HUDEP-2 (cell line): ENCODE results near the gene JUN.
"Not testable (repeated sequence)": the region's sequence is repeated elsewhere in the genome, so short reads cannot be mapped to it uniquely, and the experiment has no call there.

Source experiments
- DNase-seq, 76 experiments: peaks; one replicate each; lab custom pipeline; 2025; ENCODE audit not compliant: unreplicated experiment in 76 of 76; lab: John Stamatoyannopoulos, UW

Gene JUN

DNA sequence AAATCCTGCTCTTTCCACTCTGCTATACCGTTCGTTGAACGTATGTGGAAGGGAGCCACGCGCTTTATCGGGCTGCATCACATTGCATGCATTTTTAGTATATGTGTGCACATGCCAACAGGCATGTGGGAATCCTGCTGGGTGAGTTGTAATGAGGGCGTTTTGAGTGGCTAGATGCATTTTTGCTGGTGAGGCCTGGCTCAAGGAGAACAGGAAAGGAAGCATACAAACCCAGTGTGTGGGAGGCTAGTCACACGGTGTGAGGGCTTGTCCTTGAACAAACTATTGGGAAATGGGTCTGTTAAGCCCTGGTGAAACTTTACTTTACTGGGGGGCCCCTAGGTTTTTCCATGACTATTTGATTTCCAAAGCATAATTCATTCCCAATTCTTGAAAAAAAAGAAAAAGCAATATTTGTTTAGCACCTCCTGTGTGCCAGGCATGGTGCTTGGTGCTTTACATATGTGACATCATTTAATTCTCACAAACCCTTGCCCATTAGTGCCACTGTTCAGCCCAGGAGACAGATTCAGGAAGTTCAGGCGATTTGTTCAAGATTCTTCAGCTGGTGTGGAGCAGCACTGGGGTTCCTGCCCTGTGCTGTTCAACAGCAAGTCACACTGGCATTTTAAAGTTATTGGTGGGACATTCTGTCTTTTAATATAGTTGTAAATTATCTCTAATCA, 25.6 kb upstream of the JUN start:
- DNase-seq = no peak

- DNase-seq = no peak
These were observed 24.2 kb upstream of the JUN start for GRCh38 chr1:58808077-58808476.

GRCh38 chr1:58805716-58806571, 22.1 kb upstream of the JUN start:
- no peak for DNase-seq

GRCh38 chr1:58804853-58805565, 21.2 kb upstream of the JUN start:
- no peak for DNase-seq

DNA sequence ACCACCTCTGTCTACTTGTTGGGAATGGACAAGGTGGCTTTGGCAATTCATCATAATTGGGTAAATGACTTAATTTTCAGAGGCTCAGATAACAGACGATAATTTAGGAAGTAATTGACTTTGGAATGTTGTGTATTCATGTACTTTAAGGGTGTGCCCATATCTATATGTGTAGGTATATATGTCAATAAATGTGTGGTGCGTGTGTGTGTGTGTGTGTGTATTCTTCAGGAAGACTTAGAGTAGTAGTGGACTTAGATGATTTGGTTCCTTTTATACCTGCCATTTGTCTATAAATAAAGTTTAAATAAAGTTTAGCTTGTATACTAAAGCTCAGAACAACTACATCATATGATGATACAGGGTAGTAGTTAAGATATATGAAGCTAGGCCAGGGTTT, 20.0 kb upstream of the JUN start:
- DNase-seq = no peak

DNA sequence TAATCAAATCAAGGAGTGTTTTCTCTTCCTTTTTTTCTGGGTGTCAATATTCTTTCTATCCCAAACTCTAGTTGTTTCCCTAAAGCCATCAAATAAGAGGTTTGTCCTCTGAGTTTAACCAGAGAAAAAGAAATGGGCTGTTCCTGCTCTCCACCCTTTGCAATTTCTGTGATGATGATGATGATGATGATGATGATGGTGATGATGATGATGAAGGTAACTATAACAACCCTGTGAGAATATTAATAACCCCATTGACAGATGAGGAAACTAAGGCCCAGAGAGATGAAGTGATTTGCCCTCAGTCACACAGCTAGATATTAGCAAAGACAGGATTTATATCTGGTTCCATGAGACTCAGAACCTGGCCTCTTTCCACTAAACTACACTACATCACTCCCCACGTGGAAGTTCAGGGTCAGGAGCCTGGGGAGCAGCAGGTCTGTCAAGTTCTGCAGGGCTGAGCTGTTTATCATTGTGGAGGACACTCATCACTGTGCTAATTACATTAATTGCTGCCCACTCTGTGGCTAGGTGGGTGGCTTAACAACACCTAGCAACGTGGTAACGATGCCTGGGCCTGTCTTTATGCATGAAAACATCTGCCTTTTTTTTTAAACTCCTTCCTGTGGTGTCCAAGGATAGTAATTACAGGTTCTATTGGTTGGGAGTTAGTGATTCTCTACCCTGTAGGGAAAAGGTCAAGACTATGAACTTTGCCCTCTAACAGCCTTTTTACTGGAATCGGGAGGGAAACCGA, 19.0 kb upstream of the JUN start:
- no peak for DNase-seq

DNA sequence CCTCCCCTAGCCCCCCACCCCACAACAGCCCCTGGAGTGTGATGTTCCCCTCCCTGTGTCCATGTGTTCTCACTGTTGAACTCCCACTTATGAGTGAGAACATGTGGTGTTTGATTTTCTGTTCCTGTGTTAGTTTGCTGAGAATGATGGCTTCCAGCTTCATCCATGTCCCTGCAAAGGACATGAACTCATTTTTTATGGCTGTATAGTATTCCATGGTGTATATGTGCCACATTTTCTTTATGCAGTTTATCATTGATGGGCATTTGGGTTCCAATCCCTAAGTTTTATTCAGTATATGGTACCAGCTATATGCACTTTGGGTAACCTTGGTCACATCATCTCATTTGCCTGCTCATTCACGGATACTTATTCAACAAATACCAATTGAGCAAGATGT, 17.4 kb upstream of the JUN start:
- DNase-seq = not testable (repeated sequence)

GRCh38 chr1:58799650-58800049, 15.8 kb upstream of the JUN start:
- DNase-seq = no peak

DNA sequence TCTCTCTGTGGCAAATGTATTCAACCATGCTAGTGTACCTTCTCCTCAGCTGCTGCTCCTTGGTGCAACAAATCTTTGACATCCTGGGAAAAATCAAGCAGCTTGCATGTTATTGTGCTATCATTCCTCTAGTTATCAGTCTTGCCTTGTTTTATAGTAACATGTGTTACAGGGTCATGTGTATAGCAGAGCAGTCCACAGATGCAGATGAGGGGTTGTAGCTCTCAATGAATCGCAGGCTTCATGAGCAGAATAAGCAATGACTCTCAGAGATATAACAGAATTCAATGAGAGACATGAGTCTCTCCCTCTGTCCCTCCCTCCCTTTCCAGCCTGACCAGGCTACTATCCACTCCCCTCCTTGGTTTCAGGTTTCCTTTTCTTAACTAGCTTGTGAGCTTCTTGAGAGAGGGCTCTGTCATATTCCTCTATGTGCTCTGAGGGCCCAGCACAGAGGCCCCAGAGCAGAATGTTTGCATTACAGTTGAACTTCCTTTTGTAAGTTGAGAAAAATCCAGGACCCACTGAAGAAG, 15.1 kb upstream of the JUN start:
- no peak for DNase-seq

DNA sequence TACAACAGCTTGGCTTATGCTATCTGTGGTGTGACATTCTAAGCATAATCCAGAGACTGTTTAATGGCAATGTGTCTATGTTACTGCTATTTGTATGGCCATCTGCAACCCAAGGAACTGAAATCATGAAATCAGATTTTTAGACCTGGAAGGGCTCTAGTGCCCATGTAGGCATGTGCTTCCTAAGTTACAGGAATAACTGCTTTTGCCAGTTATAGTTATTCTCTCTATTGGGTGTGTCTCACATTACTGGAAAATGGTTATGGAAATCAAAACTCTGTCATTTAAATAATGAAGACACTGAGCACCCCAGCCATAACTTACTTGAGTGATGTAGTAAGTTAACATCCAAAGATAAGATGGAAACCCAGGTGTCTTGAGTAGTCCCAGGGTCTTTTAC, 12.6 kb upstream of the JUN start:
- no peak for DNase-seq

DNA sequence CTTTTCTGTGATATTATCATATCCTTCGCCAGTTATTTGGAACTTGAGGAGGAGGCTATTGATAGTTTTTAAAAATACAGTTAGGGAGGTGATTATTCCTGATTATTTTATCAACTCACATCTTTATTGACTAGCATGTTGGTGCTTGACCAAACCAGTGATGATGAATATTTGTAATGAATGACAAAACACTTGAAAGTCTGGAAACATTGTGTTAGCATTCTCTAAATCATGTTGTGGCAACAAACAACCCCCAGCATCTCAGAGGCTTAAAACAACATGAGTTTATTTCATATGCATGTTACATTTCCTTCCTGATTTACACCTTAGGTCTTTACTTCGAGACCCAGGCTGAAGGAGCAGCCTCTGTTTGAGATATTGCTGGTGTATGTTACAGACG, 10.7 kb upstream of the JUN start:
- DNase-seq = no peak

DNA sequence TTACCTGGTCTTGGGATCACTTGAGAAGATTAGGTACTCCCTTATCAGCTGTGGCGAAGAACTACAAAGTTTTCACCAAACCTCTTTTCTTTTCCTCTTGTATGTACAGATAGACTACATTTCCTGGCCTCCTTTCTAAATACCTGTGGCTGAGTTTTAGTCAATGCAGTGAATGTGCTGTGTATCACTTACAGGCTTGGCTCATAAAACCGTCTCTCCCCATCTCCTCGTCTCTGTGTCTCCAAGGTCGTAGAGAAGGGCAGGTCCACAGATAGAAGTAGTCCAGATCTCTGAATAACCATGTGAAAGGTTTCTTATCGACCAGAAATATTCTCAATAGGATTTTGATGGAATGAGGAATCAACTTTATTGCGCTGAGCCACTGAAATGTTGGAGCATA, 9.0 kb upstream of the JUN start:
- DNase-seq = no peak

- no peak for DNase-seq
These were observed 7.3 kb upstream of the JUN start for GRCh38 chr1:58791106-58791505.

GRCh38 chr1:58789996-58790660, 6.3 kb upstream of the JUN start:
- DNase-seq = no peak

DNA sequence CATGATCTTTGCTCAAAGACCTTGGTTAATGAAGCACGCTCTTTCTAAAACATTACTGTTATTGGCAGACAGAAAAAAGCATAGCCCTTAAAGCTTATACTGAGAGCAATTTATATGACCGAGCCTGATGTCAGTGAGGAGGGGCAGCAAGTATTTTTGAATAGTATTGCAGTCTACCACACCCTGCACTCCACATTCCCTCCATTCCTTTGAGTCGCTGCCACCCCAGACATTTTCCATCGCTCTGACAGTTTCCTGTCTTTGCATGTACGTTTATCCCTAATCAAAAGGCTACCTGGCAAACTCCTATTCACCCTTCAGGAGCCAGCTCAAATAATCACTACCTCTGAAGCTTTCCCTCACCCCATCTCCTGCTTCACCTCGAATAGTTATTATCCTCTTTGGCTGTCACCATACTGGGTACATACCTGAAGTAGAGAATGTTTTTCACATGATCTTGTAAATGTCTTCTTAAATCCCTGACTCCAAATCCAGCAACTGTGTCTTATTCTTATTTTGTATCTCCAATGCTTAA, 5.5 kb upstream of the JUN start:
- DNase-seq = no peak

GRCh38 chr1:58788259-58788658, 4.4 kb upstream of the JUN start:
- no peak for DNase-seq

DNA sequence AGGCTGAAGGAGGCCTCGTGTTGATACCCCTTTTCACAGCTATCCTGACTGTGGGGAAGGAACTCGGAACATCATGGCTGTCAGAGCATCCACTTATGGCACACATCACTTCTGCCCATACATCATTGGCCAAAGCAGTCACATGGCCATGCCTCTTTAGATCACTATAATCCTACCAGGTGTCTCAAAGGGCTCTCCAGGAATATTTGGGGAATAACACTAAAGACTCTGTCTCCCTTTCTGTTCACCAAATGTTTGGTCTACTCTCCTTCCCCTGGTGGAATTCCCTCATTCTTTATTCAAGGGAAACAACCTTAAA, 3.0 kb upstream of the JUN start:
- DNase-seq = no peak

DNA sequence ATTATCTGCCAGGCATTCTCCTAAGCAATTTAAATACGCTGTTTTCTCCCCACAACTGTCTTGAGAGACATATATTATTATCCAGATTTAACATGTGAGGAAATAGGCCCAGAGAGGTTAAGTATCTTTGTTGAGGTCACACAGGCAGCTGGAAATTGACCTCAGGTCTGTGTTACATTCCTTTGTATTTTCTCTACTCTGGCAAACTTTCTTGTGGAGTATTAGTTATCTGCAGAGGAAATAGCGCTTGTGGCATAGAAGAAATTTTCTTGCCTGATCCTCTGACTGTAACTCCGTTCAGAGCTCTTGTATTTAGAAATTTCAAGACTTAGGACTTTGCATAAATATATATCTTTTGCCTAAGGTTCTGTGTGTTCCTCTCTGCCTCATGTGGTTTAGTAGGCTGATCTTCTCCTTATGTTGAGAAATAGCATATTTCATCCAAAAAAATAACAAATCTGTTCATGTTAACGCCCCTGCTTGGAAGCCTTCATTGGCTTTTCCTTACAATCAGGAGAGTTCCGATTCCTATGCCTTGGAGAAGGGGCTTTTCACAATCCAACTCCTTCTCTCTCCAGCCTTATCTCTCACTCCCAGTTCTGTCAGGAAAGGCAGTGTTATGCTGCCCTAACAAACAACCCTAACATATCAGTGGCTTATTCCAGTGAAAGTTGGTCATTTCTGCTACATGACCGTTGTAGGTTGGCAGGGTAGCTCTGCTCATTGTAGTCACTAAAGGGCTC, 2.5 kb upstream of the JUN start:
- DNase-seq = no peak

GRCh38 chr1:58785442-58786058, 1.7 kb upstream of the JUN start:
- peak in 1 of 76 experiments; percentile 6 for DNase-seq
